Cerebellar nuclear complex (tissue), 1 donor: Measurements from ENCODE around the gene ALDH1L2.

ENCODE experiments used
- DNase-seq, 2 experiments: peaks; one replicate each; lab custom pipeline; 2025; lab: John Stamatoyannopoulos, UW

Gene ALDH1L2

GRCh38 chr12:105033851-105034250, 50.4 kb downstream of the ALDH1L2 start:
- no peak for DNase-seq

GRCh38 chr12:105032703-105033357, 51.4 kb downstream of the ALDH1L2 start:
- no peak for DNase-seq

- no peak for DNase-seq
Measured at GRCh38 chr12:105030820-105031807, 53.1 kb downstream of the ALDH1L2 start.

- DNase-seq = no peak
Measured at GRCh38 chr12:105026411-105026810, 57.8 kb downstream of the ALDH1L2 start.

- DNase-seq = no peak
Measured at GRCh38 chr12:105025890-105026289, 58.4 kb downstream of the ALDH1L2 start.

GRCh38 chr12:105024928-105025327, 59.3 kb downstream of the ALDH1L2 start:
- DNase-seq = no peak

- DNase-seq = no peak
Measured at GRCh38 chr12:105020241-105020962, 63.9 kb downstream of the ALDH1L2 start.

GRCh38 chr12:105018776-105019175, 65.5 kb downstream of the ALDH1L2 start:
- DNase-seq = no peak

GRCh38 chr12:105018012-105018411, 66.2 kb downstream of the ALDH1L2 start:
- DNase-seq = no peak

GRCh38 chr12:105015543-105015942, 68.7 kb downstream of the ALDH1L2 start:
- no peak for DNase-seq

GRCh38 chr12:105014603-105015002, 69.7 kb downstream of the ALDH1L2 start:
- no peak for DNase-seq

- DNase-seq = no peak
Measured at GRCh38 chr12:105013892-105014291, 70.4 kb downstream of the ALDH1L2 start.

GRCh38 chr12:105001476-105001875, 82.8 kb downstream of the ALDH1L2 start:
- DNase-seq = no peak

- no peak for DNase-seq
Measured at GRCh38 chr12:104999347-104999685, 84.9 kb downstream of the ALDH1L2 start.

GRCh38 chr12:104998423-104999346, 85.6 kb downstream of the ALDH1L2 start:
- no peak for DNase-seq

- DNase-seq = no peak
Measured at GRCh38 chr12:104997541-104997940, 86.7 kb downstream of the ALDH1L2 start.

- no peak for DNase-seq
Measured at GRCh38 chr12:104994336-104994735, 89.9 kb downstream of the ALDH1L2 start.

GRCh38 chr12:104991565-104992128, 92.6 kb downstream of the ALDH1L2 start:
- no peak for DNase-seq

- DNase-seq = no peak
Measured at GRCh38 chr12:104990950-104991349, 93.3 kb downstream of the ALDH1L2 start.

- DNase-seq = peak; percentile 56 to 75
Measured at GRCh38 chr12:104986022-104986941, 98.0 kb downstream of the ALDH1L2 start, which contains the start of gene NOPCHAP1. Gene NOPCHAP1, plus strand, starts transcription at chr12:104986316. Its CDS starts 37 bp downstream, at chr12:104986353.
